Astrocyte (in vitro differentiated cells and primary cell): ENCODE results near the gene RTN4RL2. TPM values are rescaled to one million over a fixed set of nuclear protein-coding genes. Genes with fewer than 3 reads are reported as not detected.
A peak's percentile ranks its signal among the peaks of the same experiment; 100 is the strongest.

Experiments used
- DNase-seq: peaks from one replicate; pipeline ENCODE4 v3.0.0-alpha.2; 2010; ENCODE audit warnings: low read depth
- FAIRE-seq: peaks from 2 replicates; lab custom pipeline; 2011; peaks lifted over from hg19 to GRCh38; lab: Jason Lieb, UNC
- H2AFZ ChIP-seq: 2 replicates; pipeline ENCODE4 v1.6.0; 2012; ENCODE audit warnings: low read depth, low read length, inconsistent platforms
- H3K27ac ChIP-seq: 2 replicates; pipeline ENCODE4 v1.5.1; 2011; ENCODE audit warnings: low read depth, low read length, inconsistent platforms
- H3K27me3 ChIP-seq: 2 replicates; pipeline ENCODE4 v1.6.0; 2011; ENCODE audit warnings: low read length, inconsistent platforms; ENCODE audit not compliant: insufficient read depth
- H3K36me3 ChIP-seq: 2 replicates; pipeline ENCODE4 v1.5.1; 2011; ENCODE audit warnings: low read length, inconsistent platforms; ENCODE audit not compliant: insufficient read depth
- H3K4me1 ChIP-seq: 2 replicates; pipeline ENCODE4 v1.5.1; 2011; ENCODE audit warnings: low read length, inconsistent platforms; ENCODE audit not compliant: insufficient read depth
- H3K4me2 ChIP-seq: 2 replicates; pipeline ENCODE4 v1.6.0; 2012; ENCODE audit warnings: low read length, inconsistent platforms
- H3K4me3 ChIP-seq: 2 replicates; pipeline ENCODE4 v1.5.1; 2011; ENCODE audit warnings: low read depth, mild to moderate bottlenecking, low read length, inconsistent platforms; ENCODE audit not compliant: insufficient read depth
- H3K79me2 ChIP-seq: 2 replicates; pipeline ENCODE4 v1.6.0; 2012; ENCODE audit warnings: mild to moderate bottlenecking, low read length, inconsistent platforms; ENCODE audit not compliant: insufficient read depth
- H3K9ac ChIP-seq: 2 replicates; pipeline ENCODE4 v1.6.0; 2012; ENCODE audit warnings: mild to moderate bottlenecking, low read length, inconsistent platforms
- H3K9me3 ChIP-seq: 2 replicates; pipeline ENCODE4 v1.5.1; 2012; ENCODE audit warnings: low read depth, mild to moderate bottlenecking, low read length, inconsistent platforms; ENCODE audit not compliant: insufficient read depth
- H4K20me1 ChIP-seq: 2 replicates; pipeline ENCODE4 v1.6.0; 2012; ENCODE audit warnings: low read length, inconsistent platforms; ENCODE audit not compliant: insufficient read depth
- H3K27ac Mint-ChIP-seq: one replicate; pipeline ENCODE4 v1.8.0; 2021; ENCODE audit warnings: mild to moderate bottlenecking, mixed read lengths; ENCODE audit not compliant: unreplicated experiment
- H3K27me3 Mint-ChIP-seq: one replicate; pipeline ENCODE4 v1.8.0; 2021; ENCODE audit warnings: low read depth, mixed read lengths; ENCODE audit not compliant: unreplicated experiment
- H3K36me3 Mint-ChIP-seq: one replicate; pipeline ENCODE4 v1.8.0; 2021; ENCODE audit warnings: low read depth, mixed read lengths; ENCODE audit not compliant: unreplicated experiment
- H3K4me1 Mint-ChIP-seq: one replicate; pipeline ENCODE4 v1.8.0; 2021; ENCODE audit warnings: low read depth, mixed read lengths; ENCODE audit not compliant: unreplicated experiment
- H3K4me3 Mint-ChIP-seq: one replicate; pipeline ENCODE4 v1.8.0; 2021; ENCODE audit warnings: mild to moderate bottlenecking, moderate library complexity, mixed read lengths; ENCODE audit not compliant: unreplicated experiment
- H3K9me3 Mint-ChIP-seq: one replicate; pipeline ENCODE4 v1.8.0; 2021; ENCODE audit warnings: mild to moderate bottlenecking, mixed read lengths; ENCODE audit not compliant: unreplicated experiment
- CTCF ChIP-seq: IDR thresholded peaks from 2 replicates; pipeline ENCODE4 v1.5.1; 2011; ENCODE audit warnings: low read depth, mild to moderate bottlenecking, inconsistent platforms, low read length, moderate library complexity; ENCODE audit not compliant: insufficient read depth
- EZH2 ChIP-seq: IDR thresholded peaks from 2 replicates; pipeline ENCODE4 v1.6.1; 2012; ENCODE audit warnings: mild to moderate bottlenecking, low read length, inconsistent platforms; ENCODE audit not compliant: insufficient read depth
- total RNA-seq: library from RNA; stranded (reverse); gene quantifications from 2 replicates; pipeline ENCODE4 v1.2.1, GENCODE V29; 2021

RTN4RL2 gene
- total RNA-seq, 1 donor from 2014 or later = 0.50 TPM

GRCh38 chr11:57515332-57516060 is 55.2 kb downstream of the RTN4RL2 start, which contains the start of gene SLC43A1:
Gene SLC43A1 (minus strand): TSS chr11:57515702. CDS start chr11:57514111, 1,591 bp downstream.
- Mint-ChIP-seq H3K9me3 (no peaks in the 10 kb centered on the region), H3K4me3 (peak within 1 kb of the TSS; percentile 94), H3K27ac (no peak within 1 kb of the TSS), H3K4me1 (no peaks in the 10 kb centered on the region), H3K27me3 (peaks cover 24% of the 10 kb centered on the region), H3K36me3 (no peaks in the 10 kb centered on the region)
- peak within 1 kb of the TSS; percentile 92 for H3K4me2 ChIP-seq
- peaks cover 11% of the 10 kb centered on the region for H3K4me1 ChIP-seq
- H3K27me3 ChIP-seq = no peaks in the 10 kb centered on the region
- FAIRE-seq (no peak), DNase-seq (peak; percentile 39)
- peak within 1 kb of the TSS; percentile 85 for H2AFZ ChIP-seq
- peaks cover 7% of the 10 kb centered on the region for H4K20me1 ChIP-seq
- peak within 1 kb of the TSS; percentile 76 for H3K9ac ChIP-seq
- peak within 1 kb of the TSS; percentile 73 for H3K4me3 ChIP-seq
- no peaks in the 10 kb centered on the region for H3K9me3 ChIP-seq
- no peaks in the 10 kb centered on the region for H3K36me3 ChIP-seq
- TF ChIP-seq CTCF (no peak), EZH2 (no peak)
- no peaks in the 10 kb centered on the region for H3K79me2 ChIP-seq
- H3K27ac ChIP-seq = no peak within 1 kb of the TSS

GRCh38 chr11:57516061-57516443 is 55.7 kb downstream of the RTN4RL2 start:
- H4K20me1 ChIP-seq = peaks cover 7% of the 10 kb centered on the region
- no peaks in the 10 kb centered on the region for H3K36me3 Mint-ChIP-seq
- peak overlapping the region; percentile 85 for H2AFZ ChIP-seq
- no peaks in the 10 kb centered on the region for H3K4me1 Mint-ChIP-seq
- H3K27me3 ChIP-seq = no peaks in the 10 kb centered on the region
- peak overlapping the region; percentile 73 for H3K4me3 ChIP-seq
- H3K27ac Mint-ChIP-seq = no peak overlapping the region
- H3K9me3 Mint-ChIP-seq = no peaks in the 10 kb centered on the region
- no peaks in the 10 kb centered on the region for H3K9me3 ChIP-seq
- no peak for DNase-seq
- no peak overlapping the region for H3K27ac ChIP-seq
- no peaks in the 10 kb centered on the region for H3K79me2 ChIP-seq
- H3K4me1 ChIP-seq = peaks cover 11% of the 10 kb centered on the region
- no peak for TF ChIP-seq EZH2
- TF ChIP-seq CTCF = no peak
- no peak for FAIRE-seq
- peak overlapping the region; percentile 92 for H3K4me2 ChIP-seq
- H3K9ac ChIP-seq = peak overlapping the region; percentile 76
- peak overlapping the region; percentile 94 for H3K4me3 Mint-ChIP-seq
- H3K36me3 ChIP-seq = no peaks in the 10 kb centered on the region
- peaks cover 24% of the 10 kb centered on the region for H3K27me3 Mint-ChIP-seq

GRCh38 chr11:57521116-57521515 is 60.8 kb downstream of the RTN4RL2 start:
- Mint-ChIP-seq H3K4me3 (no peak overlapping the region), H3K27ac (no peak overlapping the region), H3K27me3 (peaks cover 19% of the 10 kb centered on the region), H3K4me1 (no peaks in the 10 kb centered on the region), H3K9me3 (no peaks in the 10 kb centered on the region), H3K36me3 (peaks cover 3% of the 10 kb centered on the region)
- no peak overlapping the region for H3K4me2 ChIP-seq
- no peak overlapping the region for H3K9ac ChIP-seq
- no peaks in the 10 kb centered on the region for H3K9me3 ChIP-seq
- H3K79me2 ChIP-seq = no peaks in the 10 kb centered on the region
- H3K4me1 ChIP-seq = peaks cover under 1% of the 10 kb centered on the region
- no peak for FAIRE-seq
- TF ChIP-seq EZH2 (no peak), CTCF (no peak)
- no peak overlapping the region for H3K27ac ChIP-seq
- no peaks in the 10 kb centered on the region for H4K20me1 ChIP-seq
- H3K4me3 ChIP-seq = no peak overlapping the region
- no peaks in the 10 kb centered on the region for H3K27me3 ChIP-seq
- peaks cover 3% of the 10 kb centered on the region for H3K36me3 ChIP-seq
- no peak for DNase-seq
- no peak overlapping the region for H2AFZ ChIP-seq
